ENCODE results near the gene RAB3C. TPM values are rescaled to one million over a fixed set of nuclear protein-coding genes. Genes with fewer than 3 reads are reported as not detected.

Gene RAB3C
- total RNA-seq, 1 donor from 2014 or later: 16.1 TPM

DNA sequence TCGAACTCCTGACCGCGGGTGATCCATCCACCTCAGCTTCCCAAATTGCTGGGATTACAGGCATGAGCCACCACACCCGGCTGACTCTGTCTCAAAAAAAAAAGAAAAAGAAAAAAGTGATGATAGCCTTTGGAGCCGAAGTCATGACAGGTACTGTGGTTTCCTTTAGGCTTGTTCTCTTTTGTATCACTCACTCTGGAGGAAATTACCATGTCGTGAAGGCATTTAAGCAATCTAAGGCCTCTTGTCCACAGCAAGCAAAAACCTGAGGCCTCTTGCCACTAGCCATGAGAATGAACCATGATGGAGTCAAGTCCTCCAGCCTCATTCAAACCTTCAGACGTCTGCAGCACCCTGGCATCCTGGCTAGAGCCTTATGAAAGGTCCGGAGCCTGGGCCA is 286.1 kb downstream of the RAB3C start:
- H3K27ac Mint-ChIP-seq (ENCODE audit: unreplicated experiment): no peak overlapping the region
- H3K4me3 Mint-ChIP-seq (ENCODE audit: unreplicated experiment): no peak overlapping the region
- TF ChIP-seq, protein P1, sequence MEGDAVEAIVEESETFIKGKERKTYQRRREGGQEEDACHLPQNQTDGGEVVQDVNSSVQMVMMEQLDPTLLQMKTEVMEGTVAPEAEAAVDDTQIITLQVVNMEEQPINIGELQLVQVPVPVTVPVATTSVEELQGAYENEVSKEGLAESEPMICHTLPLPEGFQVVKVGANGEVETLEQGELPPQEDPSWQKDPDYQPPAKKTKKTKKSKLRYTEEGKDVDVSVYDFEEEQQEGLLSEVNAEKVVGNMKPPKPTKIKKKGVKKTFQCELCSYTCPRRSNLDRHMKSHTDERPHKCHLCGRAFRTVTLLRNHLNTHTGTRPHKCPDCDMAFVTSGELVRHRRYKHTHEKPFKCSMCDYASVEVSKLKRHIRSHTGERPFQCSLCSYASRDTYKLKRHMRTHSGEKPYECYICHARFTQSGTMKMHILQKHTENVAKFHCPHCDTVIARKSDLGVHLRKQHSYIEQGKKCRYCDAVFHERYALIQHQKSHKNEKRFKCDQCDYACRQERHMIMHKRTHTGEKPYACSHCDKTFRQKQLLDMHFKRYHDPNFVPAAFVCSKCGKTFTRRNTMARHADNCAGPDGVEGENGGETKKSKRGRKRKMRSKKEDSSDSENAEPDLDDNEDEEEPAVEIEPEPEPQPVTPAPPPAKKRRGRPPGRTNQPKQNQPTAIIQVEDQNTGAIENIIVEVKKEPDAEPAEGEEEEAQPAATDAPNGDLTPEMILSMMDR (IDR thresholded peaks at IDR 0.05; ENCODE audit: unreplicated experiment): no peak
- no peaks in the 10 kb centered on the region for H3K4me1 Mint-ChIP-seq (ENCODE audit: unreplicated experiment)
- DNase-seq (ENCODE audit: low spot score): no peak
- no peaks in the 10 kb centered on the region for H3K9me3 Mint-ChIP-seq (ENCODE audit: unreplicated experiment)
- H3K36me3 Mint-ChIP-seq (ENCODE audit: low read depth, unreplicated experiment): no peaks in the 10 kb centered on the region
- no peaks in the 10 kb centered on the region for H3K27me3 Mint-ChIP-seq (ENCODE audit: unreplicated experiment)

DNA sequence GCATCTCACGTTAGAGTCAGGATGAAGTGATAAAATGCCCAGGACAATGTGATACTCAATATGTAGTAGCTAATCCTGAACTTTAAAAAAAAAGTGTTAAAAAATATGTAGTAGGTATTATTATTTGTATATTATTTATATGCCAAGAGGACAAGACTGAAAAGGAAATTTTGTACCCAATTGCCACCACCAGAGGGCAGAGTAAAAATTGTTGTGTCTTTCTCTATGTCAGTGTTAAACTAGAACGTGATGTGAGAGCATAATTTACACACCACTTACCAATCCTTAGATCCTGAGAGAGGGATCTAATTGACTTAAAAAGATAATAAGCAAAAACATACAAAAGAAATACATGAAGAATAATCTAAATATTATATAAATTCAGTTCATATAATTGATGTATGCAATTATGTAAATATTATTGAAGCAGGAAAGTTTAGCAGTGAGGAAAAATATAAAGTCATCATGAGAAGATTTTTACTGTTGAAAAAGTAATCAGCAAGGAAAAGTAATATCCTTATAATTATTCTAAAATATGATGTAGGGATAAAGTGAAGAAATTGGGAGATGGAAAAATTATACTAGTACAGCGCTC is 288.9 kb downstream of the RAB3C start:
- peak; percentile 50 for DNase-seq (ENCODE audit: low spot score)
- H3K27me3 Mint-ChIP-seq (ENCODE audit: unreplicated experiment): peaks cover 4% of the 10 kb centered on the region
- H3K36me3 Mint-ChIP-seq (ENCODE audit: low read depth, unreplicated experiment): no peaks in the 10 kb centered on the region
- no peak overlapping the region for H3K27ac Mint-ChIP-seq (ENCODE audit: unreplicated experiment)
- no peaks in the 10 kb centered on the region for H3K9me3 Mint-ChIP-seq (ENCODE audit: unreplicated experiment)
- H3K4me3 Mint-ChIP-seq (ENCODE audit: unreplicated experiment): no peak overlapping the region
- TF ChIP-seq, protein P1 (IDR thresholded peaks at IDR 0.05; ENCODE audit: unreplicated experiment): peak; percentile 90
- no peaks in the 10 kb centered on the region for H3K4me1 Mint-ChIP-seq (ENCODE audit: unreplicated experiment)

DNA sequence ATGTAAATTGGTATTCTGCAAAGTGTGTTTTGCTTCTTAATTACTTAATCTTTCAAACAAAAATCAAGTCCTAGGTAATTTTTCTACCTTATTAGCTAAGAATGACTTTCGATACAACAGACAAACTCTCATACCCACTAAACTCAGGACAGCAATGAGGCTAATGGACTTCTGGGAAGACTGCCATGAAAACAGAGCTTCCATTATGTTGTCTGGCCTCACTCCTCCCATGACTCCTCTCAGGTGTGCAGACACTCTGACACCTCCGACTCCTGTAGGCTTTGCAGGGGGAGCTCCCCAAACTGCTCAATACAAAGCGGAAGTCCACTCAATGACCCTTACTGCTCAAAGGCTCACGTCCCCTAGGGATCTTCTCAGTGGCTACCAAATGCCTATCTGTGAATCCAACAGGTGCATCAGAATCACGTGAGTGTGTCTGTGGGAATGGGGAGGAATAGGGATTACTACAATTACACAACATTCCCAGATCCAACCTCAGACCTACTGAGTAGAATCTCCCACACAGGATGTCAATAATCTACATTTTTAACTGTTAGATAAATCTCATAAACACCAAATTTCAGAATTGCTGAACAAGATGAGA is 289.9 kb downstream of the RAB3C start:
- TF ChIP-seq, protein P1 (IDR thresholded peaks at IDR 0.05; ENCODE audit: unreplicated experiment): no peak
- Mint-ChIP-seq H3K4me1 (ENCODE audit: unreplicated experiment) (no peaks in the 10 kb centered on the region), H3K9me3 (ENCODE audit: unreplicated experiment) (no peaks in the 10 kb centered on the region), H3K27me3 (ENCODE audit: unreplicated experiment) (peaks cover 4% of the 10 kb centered on the region), H3K27ac (ENCODE audit: unreplicated experiment) (no peak overlapping the region), H3K36me3 (ENCODE audit: low read depth, unreplicated experiment) (no peaks in the 10 kb centered on the region), H3K4me3 (ENCODE audit: unreplicated experiment) (no peak overlapping the region)
- no peak for DNase-seq (ENCODE audit: low spot score)

DNA sequence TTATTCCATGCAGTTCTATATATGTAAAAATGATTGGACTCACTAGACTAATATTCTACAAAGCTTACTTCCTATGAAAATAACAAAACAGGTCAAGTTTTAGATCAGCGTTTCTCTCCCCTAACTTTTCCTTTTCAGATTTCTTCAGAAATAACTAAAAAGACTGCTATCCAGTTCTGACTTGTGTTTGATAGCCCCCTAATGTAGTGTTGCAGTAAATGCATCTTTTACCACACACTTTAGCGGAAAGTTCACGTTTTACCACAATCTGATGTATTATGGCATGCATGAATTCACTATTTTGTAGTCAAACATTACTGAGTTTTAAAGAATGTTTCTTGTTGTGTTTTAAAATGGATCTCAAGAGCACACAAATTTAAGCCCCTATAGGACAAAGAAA is 292.7 kb downstream of the RAB3C start:
- H3K9me3 Mint-ChIP-seq (ENCODE audit: unreplicated experiment): no peaks in the 10 kb centered on the region

DNA sequence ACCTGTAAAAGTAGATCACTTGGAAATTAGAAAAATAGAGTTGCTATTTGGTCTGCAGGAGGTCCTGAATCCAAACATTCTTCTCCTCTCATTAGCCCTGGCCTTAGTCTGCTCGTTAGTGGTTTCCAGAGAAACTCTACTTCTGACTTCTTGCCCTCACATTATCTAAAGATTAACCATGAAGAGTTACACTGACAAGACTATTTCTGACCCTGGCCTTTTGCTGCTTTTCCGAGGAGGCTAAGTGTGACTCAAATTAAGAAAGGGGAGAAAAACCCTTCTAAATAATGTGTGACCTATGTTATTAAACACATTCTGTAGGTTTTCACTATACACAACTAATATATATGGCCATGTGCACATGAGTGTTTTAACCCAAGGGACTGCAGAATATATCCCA is 302.4 kb downstream of the RAB3C start:
- Mint-ChIP-seq H3K27me3 (ENCODE audit: unreplicated experiment) (no peaks in the 10 kb centered on the region), H3K9me3 (ENCODE audit: unreplicated experiment) (no peaks in the 10 kb centered on the region), H3K4me1 (ENCODE audit: unreplicated experiment) (peaks cover 14% of the 10 kb centered on the region), H3K4me3 (ENCODE audit: unreplicated experiment) (no peak overlapping the region), H3K36me3 (ENCODE audit: low read depth, unreplicated experiment) (no peaks in the 10 kb centered on the region), H3K27ac (ENCODE audit: unreplicated experiment) (no peak overlapping the region)
- DNase-seq (ENCODE audit: low spot score): no peak
- TF ChIP-seq, protein P1 (IDR thresholded peaks at IDR 0.05; ENCODE audit: unreplicated experiment): no peak

More for the DNA sequence above, 292.7 kb downstream of the RAB3C start:
- Mint-ChIP-seq H3K36me3 (ENCODE audit: low read depth, unreplicated experiment) (no peaks in the 10 kb centered on the region), H3K4me1 (ENCODE audit: unreplicated experiment) (no peaks in the 10 kb centered on the region), H3K4me3 (ENCODE audit: unreplicated experiment) (no peak overlapping the region), H3K27me3 (ENCODE audit: unreplicated experiment) (peaks cover 4% of the 10 kb centered on the region), H3K27ac (ENCODE audit: unreplicated experiment) (no peak overlapping the region)
- TF ChIP-seq, protein P1 (IDR thresholded peaks at IDR 0.05; ENCODE audit: unreplicated experiment): no peak
- no peak for DNase-seq (ENCODE audit: low spot score)
